Neuron (in vitro differentiated cells): ENCODE data around the gene GFM2.
"Not testable (repeated sequence)": the region's sequence is repeated elsewhere in the genome, so short reads cannot be mapped to it uniquely, and the experiment has no call there.

Experiments used
- H2AFZ ChIP-seq: one replicate; pipeline ENCODE4 v1.6.1; 2013; ENCODE audit warnings: low read depth, mild to moderate bottlenecking, inconsistent platforms, low read length, moderate library complexity
- H3K27me3 ChIP-seq: one replicate; pipeline ENCODE4 v1.6.1; 2013; ENCODE audit warnings: low read length; ENCODE audit not compliant: insufficient read depth
- H3K36me3 ChIP-seq: one replicate; pipeline ENCODE4 v1.6.1; 2013; ENCODE audit warnings: low read length; ENCODE audit not compliant: insufficient read depth
- H3K4me1 ChIP-seq: one replicate; pipeline ENCODE4 v1.6.1; 2013; ENCODE audit warnings: low read length; ENCODE audit not compliant: insufficient read depth
- H3K4me3 ChIP-seq: 2 replicates; pipeline ENCODE4 v1.5.1; 2013; ENCODE audit warnings: mild to moderate bottlenecking, low read length, moderate library complexity
- H3K9me3 ChIP-seq: one replicate; pipeline ENCODE4 v1.6.1; 2013; ENCODE audit warnings: low read length

GFM2 gene

GRCh38 chr5:74684900-74685851 is 81.7 kb downstream of the GFM2 start, which contains the start of gene HEXB:
HEXB (plus strand) TSS chr5:74685233; CDS start chr5:74685261, 28 bp downstream.
- Histone ChIP-seq H3K36me3 (no peaks in the 10 kb centered on the region), H3K27me3 (no peaks in the 10 kb centered on the region), H3K4me3 (peak within 1 kb of the TSS; percentile 58), H3K4me1 (peaks cover 5% of the 10 kb centered on the region), H3K9me3 (no peaks in the 10 kb centered on the region), H2AFZ (peak within 1 kb of the TSS; percentile 93)

- Histone ChIP-seq H3K4me3 (no peak overlapping the region), H2AFZ (no peak overlapping the region), H3K36me3 (no peaks in the 10 kb centered on the region), H3K9me3 (no peaks in the 10 kb centered on the region), H3K27me3 (no peaks in the 10 kb centered on the region), H3K4me1 (no peaks in the 10 kb centered on the region)
Observed at GRCh38 chr5:74679966-74680365, 87.0 kb downstream of the GFM2 start.

- H3K9me3 ChIP-seq, H3K27me3 ChIP-seq, H3K36me3 ChIP-seq, H2AFZ ChIP-seq, H3K4me3 ChIP-seq, H3K4me1 ChIP-seq: not testable (repeated sequence)
Observed at GRCh38 chr5:74679300-74679699, 87.6 kb downstream of the GFM2 start.

GRCh38 chr5:74678123-74678522 is 88.8 kb downstream of the GFM2 start:
- not testable (repeated sequence) for H3K9me3 ChIP-seq, H2AFZ ChIP-seq, H3K27me3 ChIP-seq, H3K4me3 ChIP-seq, H3K4me1 ChIP-seq, H3K36me3 ChIP-seq

- H3K9me3 ChIP-seq, H3K4me1 ChIP-seq, H2AFZ ChIP-seq, H3K27me3 ChIP-seq, H3K4me3 ChIP-seq, H3K36me3 ChIP-seq: not testable (repeated sequence)
Observed at GRCh38 chr5:74676466-74676865, 90.5 kb downstream of the GFM2 start.

GRCh38 chr5:74673011-74673790 is 93.7 kb downstream of the GFM2 start:
- Histone ChIP-seq H3K27me3 (no peaks in the 10 kb centered on the region), H3K9me3 (no peaks in the 10 kb centered on the region), H2AFZ (no peak overlapping the region), H3K4me3 (no peak overlapping the region), H3K4me1 (no peaks in the 10 kb centered on the region), H3K36me3 (no peaks in the 10 kb centered on the region)

GRCh38 chr5:74672215-74672877 is 94.6 kb downstream of the GFM2 start:
- Histone ChIP-seq H2AFZ (no peak overlapping the region), H3K4me3 (no peak overlapping the region), H3K36me3 (no peaks in the 10 kb centered on the region), H3K9me3 (no peaks in the 10 kb centered on the region), H3K4me1 (no peaks in the 10 kb centered on the region), H3K27me3 (no peaks in the 10 kb centered on the region)
